Endothelial cell of umbilical vein (primary cell): ENCODE results near the gene CCDC157.

ENCODE experiments used
- CTCF ChIP-seq, 2 donors: IDR thresholded peaks; 1 replicate in 1 of 2; 2 replicates in 1 of 2; pipeline ENCODE4 v1.5.1; 2011; ENCODE audit warnings: low read length in 2 of 2, mild to moderate bottlenecking in 2 of 2, moderate library complexity in 2 of 2, control low read depth in 1 of 2, inconsistent platforms in 1 of 2, low read depth in 1 of 2; ENCODE audit not compliant: insufficient read depth in 1 of 2; ENCODE audit errors: extremely low read depth in 1 of 2
- EZH2 ChIP-seq: IDR thresholded peaks from 2 replicates; pipeline ENCODE4 v1.6.1; 2012; ENCODE audit warnings: borderline replicate concordance, low read depth, mild to moderate bottlenecking, moderate library complexity, low read length, inconsistent platforms; ENCODE audit not compliant: severe bottlenecking
- GATA2 ChIP-seq: IDR thresholded peaks from 2 replicates; pipeline ENCODE4 v1.7.0; 2011; ENCODE audit warnings: low read depth, mild to moderate bottlenecking, moderate library complexity, mixed read lengths, low read length; ENCODE audit not compliant: insufficient read length, insufficient read depth
- JUN ChIP-seq: IDR thresholded peaks from 2 replicates; pipeline ENCODE4 v1.6.1; 2011; ENCODE audit warnings: borderline replicate concordance, low read depth; ENCODE audit not compliant: insufficient read length, insufficient read depth
- MAX ChIP-seq: IDR thresholded peaks from 2 replicates; pipeline ENCODE4 v1.6.1; 2011; ENCODE audit not compliant: insufficient read depth, insufficient read length
- POLR2A ChIP-seq: IDR thresholded peaks from 2 replicates; pipeline ENCODE4 v1.6.1; 2012; ENCODE audit warnings: low read depth, mild to moderate bottlenecking, control low read depth, low read length
- POLR2AphosphoS5 ChIP-seq: IDR thresholded peaks from 2 replicates; pipeline ENCODE4 v1.6.1; 2012; ENCODE audit warnings: low read depth, mild to moderate bottlenecking, control low read depth, low read length, moderate library complexity; ENCODE audit not compliant: insufficient read depth

DNA sequence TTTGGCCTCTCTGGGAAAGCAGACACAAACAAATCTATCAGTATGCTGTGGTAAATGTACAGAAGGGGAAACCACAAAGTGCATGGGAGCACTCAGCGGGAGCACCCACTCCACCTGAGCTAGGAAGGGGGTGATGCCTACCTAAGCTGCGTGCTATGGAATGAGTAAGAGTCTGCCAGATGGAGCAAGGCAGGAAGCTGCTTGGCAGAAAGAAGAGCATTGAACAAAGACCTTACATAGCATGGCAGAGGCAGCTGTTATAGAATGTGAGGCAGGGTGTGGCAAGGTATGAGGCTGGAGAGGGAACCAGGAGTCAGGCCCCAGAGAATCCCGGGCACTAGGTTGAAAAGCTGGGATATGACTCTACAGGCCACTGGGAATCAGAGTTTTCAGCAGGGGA, 55.0 kb downstream of the CCDC157 start:
- no peak for TF ChIP-seq CTCF (IDR thresholded peaks at IDR 0.05; ENCODE audit: extremely low read depth in 1 of 2, insufficient read depth in 1 of 2, low read depth in 1 of 2, low read length in 2 of 2)
- no peak for TF ChIP-seq JUN
- TF ChIP-seq GATA2, result no peak
- TF ChIP-seq MAX, result no peak
- TF ChIP-seq POLR2A, result no peak
- no peak for TF ChIP-seq EZH2
- no peak for TF ChIP-seq POLR2AphosphoS5
